HepG2 (cell line): Measurements from ENCODE around the gene PRM2. TPM values are rescaled to one million over a fixed set of nuclear protein-coding genes. Genes with fewer than 3 reads are reported as not detected.
A peak's percentile ranks its signal among the peaks of the same experiment; 100 is the strongest.

ENCODE experiments used
- ADNP ChIP-seq: sonication (generic); formaldehyde crosslinking; IDR thresholded peaks from 2 replicates; pipeline ENCODE4 v1.4.0; 2020; ENCODE audit warnings: missing genetic modification reagents
- FIP1L1 ChIP-seq: fragments of 200-400 bp; formaldehyde crosslinking; IDR thresholded peaks from 2 replicates; pipeline ENCODE4 v1.6.1; 2018; ENCODE audit warnings: low read depth, mild to moderate bottlenecking, low read length, moderate library complexity, borderline replicate concordance; ENCODE audit not compliant: insufficient read depth
- GABPA ChIP-seq, 2 experiments: IDR thresholded peaks; 2 replicates each; pipeline ENCODE4 v1.6.1; 2011 to 2016; ENCODE audit warnings: low read depth in 2 of 2, low read length in 1 of 2, missing biosample characterization in 1 of 2, missing genetic modification characterization in 1 of 2
- RBFOX2 ChIP-seq: fragments of 200-400 bp; formaldehyde crosslinking; IDR thresholded peaks from 2 replicates; pipeline ENCODE4 v1.6.1; 2017; ENCODE audit warnings: low read depth, mild to moderate bottlenecking, low read length
- RBM22 ChIP-seq: fragments of 200-400 bp; formaldehyde crosslinking; optimal IDR thresholded peaks from 2 replicates; pipeline ENCODE3; 2017; ENCODE audit warnings: mild to moderate bottlenecking, low read length, moderate library complexity
- RXRB ChIP-seq: IDR thresholded peaks from 2 replicates; pipeline ENCODE4 v1.6.1; 2016; ENCODE audit warnings: borderline replicate concordance, missing genetic modification reagents, missing compliant biosample characterization
- SIX1 ChIP-seq: sonication (generic); formaldehyde crosslinking; IDR thresholded peaks from 2 replicates; pipeline ENCODE4 v1.4.0; 2020; ENCODE audit warnings: missing genetic modification reagents, borderline replicate concordance
- SMAD3 ChIP-seq: sonication (generic); formaldehyde crosslinking; IDR thresholded peaks from 2 replicates; pipeline ENCODE4 v1.4.0; 2020; ENCODE audit warnings: missing genetic modification reagents
- SRF ChIP-seq: IDR thresholded peaks from 2 replicates; pipeline ENCODE4 v1.6.1; 2011; ENCODE audit warnings: mild to moderate bottlenecking, low read depth, low read length, moderate library complexity
- SSRP1 ChIP-seq: IDR thresholded peaks from 2 replicates; pipeline ENCODE4 v1.6.1; 2016; ENCODE audit warnings: control low read depth
- STAT6 ChIP-seq: sonication (generic); formaldehyde crosslinking; IDR thresholded peaks from 2 replicates; pipeline ENCODE4 v1.4.0; 2020; ENCODE audit warnings: missing genetic modification reagents, mild to moderate bottlenecking, borderline replicate concordance
- TGIF2 ChIP-seq: IDR thresholded peaks from 2 replicates; pipeline ENCODE4 v1.6.1; 2016; ENCODE audit warnings: control low read depth, missing compliant biosample characterization
- ZBTB25 ChIP-seq: IDR thresholded peaks from 2 replicates; pipeline ENCODE4 v1.6.1; 2018; ENCODE audit warnings: missing genetic modification reagents
- ZNF260 ChIP-seq: sonication (generic); formaldehyde crosslinking; IDR thresholded peaks from 2 replicates; pipeline ENCODE4 v1.4.0; 2020; ENCODE audit warnings: missing genetic modification reagents, low read depth, mild to moderate bottlenecking, borderline replicate concordance
- ZNF441 ChIP-seq: sonication (generic); formaldehyde crosslinking; IDR thresholded peaks from 2 replicates; pipeline ENCODE4 v1.7.0; 2021; ENCODE audit warnings: missing genetic modification reagents, borderline replicate concordance
- polyA plus RNA-seq, 8 experiments: library from polyadenylated mRNA; depleted of rRNA in 3 of 8; stranded (reverse) in 7 of 8; unstranded in 1 of 8; fragments of >200 nt; fragmentation: Illumina TruSeq in 4 of 8; extraction: Trizol in 4 of 8; gene quantifications; 2 replicates each; pipeline versions ENCODE4 v1.2.1 to v1.2.3, GENCODE V29; 2011 to 2016; ENCODE audit warnings: low read depth in 4 of 8, missing spikeins in 1 of 8, mixed read lengths in 1 of 8; ENCODE audit not compliant: insufficient read depth in 1 of 8
- total RNA-seq, 5 experiments: library from RNA; depleted of rRNA; stranded (reverse); fragments of >200 nt; fragmentation: Illumina TruSeq; extraction: Trizol; gene quantifications; 2 replicates each; pipeline ENCODE4 v1.2.3, GENCODE V29; 2016; ENCODE audit warnings: low read depth in 1 of 5
- TF ChIP-seq, protein P1 (sequence below): sonication (generic); formaldehyde crosslinking; IDR thresholded peaks from 2 replicates; pipeline ENCODE4 v1.5.1; 2020; ENCODE audit warnings: mild to moderate bottlenecking, missing genetic modification reagents
- TF ChIP-seq, protein P2 (sequence below): sonication (generic); formaldehyde crosslinking; IDR thresholded peaks from 2 replicates; pipeline ENCODE4 v1.4.0; 2020; ENCODE audit warnings: missing genetic modification reagents, borderline replicate concordance

PRM2 gene
- total and polyA plus RNA-seq, 2 of the 13 experiments (the other 11 are each of a cell fraction or from before 2014, with no cell fraction given) = 0.54 TPM; not detected in 1

DNA sequence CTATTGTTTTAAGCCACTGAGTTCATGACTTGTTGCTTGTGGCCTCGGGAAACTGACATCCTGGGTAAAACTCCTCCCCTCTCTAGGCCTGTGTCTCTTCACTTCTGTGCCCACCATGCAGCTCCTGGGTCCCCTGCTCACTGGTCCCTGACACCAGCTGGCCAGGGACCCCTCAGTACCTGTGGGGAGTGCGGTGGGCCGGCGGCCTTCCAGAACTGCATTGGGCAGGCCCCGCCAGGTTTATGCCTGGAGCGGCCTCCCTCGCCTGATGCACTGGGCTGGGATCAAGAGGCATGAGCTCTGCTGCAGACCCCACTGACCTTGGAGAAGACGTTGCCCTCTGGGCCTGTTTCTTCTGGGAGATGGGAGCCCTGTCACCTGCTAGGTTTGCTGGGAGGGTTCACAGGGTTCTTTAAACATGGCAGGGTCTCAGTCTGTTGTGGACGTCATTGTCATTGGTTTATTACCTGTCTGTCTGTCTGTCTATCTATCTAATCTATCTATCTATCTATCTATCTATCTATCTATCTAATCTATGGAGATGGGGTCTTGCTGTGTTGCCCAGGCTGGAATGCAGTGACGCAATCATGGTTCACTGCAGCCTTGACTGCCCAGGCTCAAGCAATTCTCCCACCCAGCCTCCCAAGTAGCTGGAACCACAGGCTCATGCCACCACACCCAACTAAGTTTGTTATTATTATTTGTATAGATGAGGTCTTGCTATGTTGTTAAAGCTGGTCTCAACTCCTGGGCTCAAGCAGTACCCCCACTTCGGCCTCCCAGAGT lies 47.5 kb upstream of the PRM2 start (continued):
- TF ChIP-seq ZNF441 (CRISPR knock-in tag) (no peak), GABPA (IDR thresholded peaks at IDR 0.05; ENCODE audit: low read depth, low read length) (no peak), GABPA (CRISPR knock-in tag; IDR thresholded peaks at IDR 0.05; ENCODE audit: low read depth) (no peak), RBM22 (no peak), FIP1L1 (no peak), SMAD3 (CRISPR knock-in tag) (no peak), ZNF260 (CRISPR knock-in tag) (no peak), SSRP1 (CRISPR knock-in tag) (no peak), RXRB (CRISPR knock-in tag) (no peak), ADNP (CRISPR knock-in tag) (peak; percentile 36; the same call in 1 of the 2 replicates), STAT6 (no peak), SRF (no peak), RBFOX2 (no peak), TGIF2 (no peak), SIX1 (no peak), ZBTB25 (CRISPR knock-in tag) (no peak)
- TF ChIP-seq, protein P1, sequence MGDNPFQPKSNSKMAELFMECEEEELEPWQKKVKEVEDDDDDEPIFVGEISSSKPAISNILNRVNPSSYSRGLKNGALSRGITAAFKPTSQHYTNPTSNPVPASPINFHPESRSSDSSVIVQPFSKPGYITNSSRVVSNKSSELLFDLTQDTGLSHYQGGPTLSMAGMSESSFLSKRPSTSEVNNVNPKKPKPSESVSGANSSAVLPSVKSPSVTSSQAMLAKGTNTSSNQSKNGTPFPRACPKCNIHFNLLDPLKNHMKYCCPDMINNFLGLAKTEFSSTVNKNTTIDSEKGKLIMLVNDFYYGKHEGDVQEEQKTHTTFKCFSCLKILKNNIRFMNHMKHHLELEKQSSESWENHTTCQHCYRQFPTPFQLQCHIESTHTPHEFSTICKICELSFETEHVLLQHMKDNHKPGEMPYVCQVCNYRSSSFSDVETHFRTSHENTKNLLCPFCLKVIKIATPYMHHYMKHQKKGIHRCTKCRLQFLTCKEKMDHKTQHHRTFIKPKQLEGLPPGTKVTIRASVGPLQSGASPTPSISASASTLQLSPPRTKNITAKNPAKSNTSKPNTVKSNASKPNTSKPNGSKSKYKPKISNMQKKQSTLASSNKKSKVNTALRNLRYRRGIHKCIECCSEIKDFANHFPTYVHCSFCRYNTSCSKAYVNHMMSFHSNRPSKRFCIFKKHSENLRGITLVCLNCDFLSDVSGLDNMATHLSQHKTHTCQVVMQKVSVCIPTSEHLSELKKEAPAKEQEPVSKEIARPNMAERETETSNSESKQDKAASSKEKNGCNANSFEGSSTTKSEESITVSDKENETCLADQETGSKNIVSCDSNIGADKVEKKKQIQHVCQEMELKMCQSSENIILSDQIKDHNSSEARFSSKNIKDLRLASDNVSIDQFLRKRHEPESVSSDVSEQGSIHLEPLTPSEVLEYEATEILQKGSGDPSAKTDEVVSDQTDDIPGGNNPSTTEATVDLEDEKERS (CRISPR knock-in tag) = no peak
- TF ChIP-seq, protein P2, sequence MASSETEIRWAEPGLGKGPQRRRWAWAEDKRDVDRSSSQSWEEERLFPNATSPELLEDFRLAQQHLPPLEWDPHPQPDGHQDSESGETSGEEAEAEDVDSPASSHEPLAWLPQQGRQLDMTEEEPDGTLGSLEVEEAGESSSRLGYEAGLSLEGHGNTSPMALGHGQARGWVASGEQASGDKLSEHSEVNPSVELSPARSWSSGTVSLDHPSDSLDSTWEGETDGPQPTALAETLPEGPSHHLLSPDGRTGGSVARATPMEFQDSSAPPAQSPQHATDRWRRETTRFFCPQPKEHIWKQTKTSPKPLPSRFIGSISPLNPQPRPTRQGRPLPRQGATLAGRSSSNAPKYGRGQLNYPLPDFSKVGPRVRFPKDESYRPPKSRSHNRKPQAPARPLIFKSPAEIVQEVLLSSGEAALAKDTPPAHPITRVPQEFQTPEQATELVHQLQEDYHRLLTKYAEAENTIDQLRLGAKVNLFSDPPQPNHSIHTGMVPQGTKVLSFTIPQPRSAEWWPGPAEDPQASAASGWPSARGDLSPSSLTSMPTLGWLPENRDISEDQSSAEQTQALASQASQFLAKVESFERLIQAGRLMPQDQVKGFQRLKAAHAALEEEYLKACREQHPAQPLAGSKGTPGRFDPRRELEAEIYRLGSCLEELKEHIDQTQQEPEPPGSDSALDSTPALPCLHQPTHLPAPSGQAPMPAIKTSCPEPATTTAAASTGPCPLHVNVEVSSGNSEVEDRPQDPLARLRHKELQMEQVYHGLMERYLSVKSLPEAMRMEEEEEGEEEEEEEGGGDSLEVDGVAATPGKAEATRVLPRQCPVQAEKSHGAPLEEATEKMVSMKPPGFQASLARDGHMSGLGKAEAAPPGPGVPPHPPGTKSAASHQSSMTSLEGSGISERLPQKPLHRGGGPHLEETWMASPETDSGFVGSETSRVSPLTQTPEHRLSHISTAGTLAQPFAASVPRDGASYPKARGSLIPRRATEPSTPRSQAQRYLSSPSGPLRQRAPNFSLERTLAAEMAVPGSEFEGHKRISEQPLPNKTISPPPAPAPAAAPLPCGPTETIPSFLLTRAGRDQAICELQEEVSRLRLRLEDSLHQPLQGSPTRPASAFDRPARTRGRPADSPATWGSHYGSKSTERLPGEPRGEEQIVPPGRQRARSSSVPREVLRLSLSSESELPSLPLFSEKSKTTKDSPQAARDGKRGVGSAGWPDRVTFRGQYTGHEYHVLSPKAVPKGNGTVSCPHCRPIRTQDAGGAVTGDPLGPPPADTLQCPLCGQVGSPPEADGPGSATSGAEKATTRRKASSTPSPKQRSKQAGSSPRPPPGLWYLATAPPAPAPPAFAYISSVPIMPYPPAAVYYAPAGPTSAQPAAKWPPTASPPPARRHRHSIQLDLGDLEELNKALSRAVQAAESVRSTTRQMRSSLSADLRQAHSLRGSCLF (CRISPR knock-in tag) = no peak
